ENCODE measurements around the gene HUNK.

GRCh38 chr21:31926498-31926897 lies 53.7 kb downstream of the HUNK start:
- TF ChIP-seq, protein P1, sequence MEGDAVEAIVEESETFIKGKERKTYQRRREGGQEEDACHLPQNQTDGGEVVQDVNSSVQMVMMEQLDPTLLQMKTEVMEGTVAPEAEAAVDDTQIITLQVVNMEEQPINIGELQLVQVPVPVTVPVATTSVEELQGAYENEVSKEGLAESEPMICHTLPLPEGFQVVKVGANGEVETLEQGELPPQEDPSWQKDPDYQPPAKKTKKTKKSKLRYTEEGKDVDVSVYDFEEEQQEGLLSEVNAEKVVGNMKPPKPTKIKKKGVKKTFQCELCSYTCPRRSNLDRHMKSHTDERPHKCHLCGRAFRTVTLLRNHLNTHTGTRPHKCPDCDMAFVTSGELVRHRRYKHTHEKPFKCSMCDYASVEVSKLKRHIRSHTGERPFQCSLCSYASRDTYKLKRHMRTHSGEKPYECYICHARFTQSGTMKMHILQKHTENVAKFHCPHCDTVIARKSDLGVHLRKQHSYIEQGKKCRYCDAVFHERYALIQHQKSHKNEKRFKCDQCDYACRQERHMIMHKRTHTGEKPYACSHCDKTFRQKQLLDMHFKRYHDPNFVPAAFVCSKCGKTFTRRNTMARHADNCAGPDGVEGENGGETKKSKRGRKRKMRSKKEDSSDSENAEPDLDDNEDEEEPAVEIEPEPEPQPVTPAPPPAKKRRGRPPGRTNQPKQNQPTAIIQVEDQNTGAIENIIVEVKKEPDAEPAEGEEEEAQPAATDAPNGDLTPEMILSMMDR (IDR thresholded peaks at IDR 0.05; ENCODE audit: poor library complexity), result no peak
- TF ChIP-seq EZH2phosphoT487 (IDR thresholded peaks at IDR 0.05; ENCODE audit: low read depth, severe bottlenecking, unreplicated experiment) (no peak), EZH2 (IDR thresholded peaks at IDR 0.05; ENCODE audit: borderline replicate concordance) (no peak)
